Lung (tissue), 12 donors: ENCODE data around the gene ASPSCR1. TPM values are rescaled to one million over a fixed set of nuclear protein-coding genes. Genes with fewer than 3 reads are reported as not detected.

Source experiments
- ATAC-seq: fragments of 200-7000 bp; cut with Tn5 transposase; one replicate; pipeline ENCODE4 v1.9.1; 2020; ENCODE audit warnings: moderate number of reproducible peaks; ENCODE audit not compliant: insufficient read depth, low FRiP score
- DNase-seq, 3 donors: peaks; one replicate each; pipeline ENCODE4 v3.0.0-alpha.2; 2013 to 2017
- H3K27ac ChIP-seq, 2 donors: one replicate each; pipeline ENCODE4 v1.5.1; 2013; ENCODE audit warnings: mild to moderate bottlenecking in 2 of 2, moderate library complexity in 2 of 2, control low read depth in 1 of 2, inconsistent platforms in 1 of 2, low read depth in 1 of 2, low read length in 1 of 2
- H3K27me3 ChIP-seq, 3 donors: one replicate each; pipeline ENCODE4 v1.5.1; 2013; ENCODE audit warnings: low read length in 2 of 3; ENCODE audit not compliant: control insufficient read depth in 3 of 3, insufficient read depth in 3 of 3
- H3K36me3 ChIP-seq, 4 donors: one replicate each; pipeline ENCODE4 v1.5.1; 2013; ENCODE audit warnings: low read length in 4 of 4, mild to moderate bottlenecking in 1 of 4, moderate library complexity in 1 of 4; ENCODE audit not compliant: control insufficient read depth in 4 of 4, insufficient read depth in 4 of 4
- H3K4me1 ChIP-seq, 5 donors: one replicate each; pipeline ENCODE4 v1.5.1; 2013; ENCODE audit warnings: low read length in 5 of 5, mild to moderate bottlenecking in 2 of 5, moderate library complexity in 1 of 5; ENCODE audit not compliant: control insufficient read depth in 5 of 5, insufficient read depth in 5 of 5
- H3K4me3 ChIP-seq: one replicate; pipeline ENCODE4 v1.5.1; 2013; ENCODE audit warnings: mild to moderate bottlenecking, control low read depth, moderate library complexity
- H3K9ac ChIP-seq, 2 donors: one replicate each; pipeline ENCODE4 v1.5.1; 2013; ENCODE audit warnings: low read length in 2 of 2, control low read depth in 1 of 2; ENCODE audit not compliant: insufficient read depth in 1 of 2
- H3K9me3 ChIP-seq, 4 donors: one replicate each; pipeline ENCODE4 v1.5.1; 2013; ENCODE audit warnings: low read length in 3 of 4, mild to moderate bottlenecking in 1 of 4, moderate library complexity in 1 of 4; ENCODE audit not compliant: control insufficient read depth in 4 of 4, insufficient read depth in 3 of 4
- CTCF ChIP-seq: IDR thresholded peaks from 2 replicates; pipeline ENCODE4 v1.5.1; 2012; ENCODE audit warnings: mild to moderate bottlenecking; ENCODE audit errors: control extremely low read depth, extremely low read depth
- WGBS, 2 donors: extraction: QIAGEN DNeasy Blood & Tissue Kit; methylation state at CpG; one replicate each; pipeline ENCODE4 v1.1.7; 2013; 5-methylcytosine and 5-hydroxymethylcytosine counted together
- polyA plus RNA-seq, 2 donors: library from polyadenylated mRNA; stranded (reverse); fragments of 200-250 nt; gene quantifications; one replicate each; pipeline ENCODE4 v1.2.1, GENCODE V29; 2013
- total RNA-seq, 2 donors: library from RNA; depleted of rRNA in 1 of 2; stranded (reverse); fragments of >200 nt in 1 of 2; gene quantifications; one replicate each; pipeline ENCODE4 v1.2.1, GENCODE V29; 2014 to 2021
- donor health status: control.
- donor health status: control.
- donor health status: Bipolar disorder and iron deficiency.
- donor health status: healthy.
- donor health status: DM: yes; HTN: yes; CAD: no.

ASPSCR1 gene
- total and polyA plus RNA-seq, 4 donors: 22.9 to 68.6 (median 42.4) TPM

GRCh38 chr17:82064433-82065192 lies 87.2 kb downstream of the ASPSCR1 start:
- WGBS, 2 donors: 27 to 43% methylated on average over 36 of the region's 36 CpGs
- peaks cover 0 to 19% (median 10%) of the 10 kb centered on the region in 5 donors for H3K4me1 ChIP-seq
- H3K27ac ChIP-seq: peak overlapping the region in 1 of 2 donors; percentile 28
- DNase-seq (no peak), ATAC-seq (no peak)
- peak overlapping the region; percentile 81 for H3K4me3 ChIP-seq
- no peaks in the 10 kb centered on the region for H3K27me3 ChIP-seq
- no peaks in the 10 kb centered on the region for H3K9me3 ChIP-seq
- TF ChIP-seq CTCF: no peak
- H3K36me3 ChIP-seq: peaks cover 0 to 43% (median 6%) of the 10 kb centered on the region in 4 donors
- H3K9ac ChIP-seq: no peak overlapping the region

GRCh38 chr17:82065193-82065637 lies 87.8 kb downstream of the ASPSCR1 start:
- H3K9ac ChIP-seq: no peak overlapping the region
- peaks cover 0 to 19% (median 10%) of the 10 kb centered on the region in 5 donors for H3K4me1 ChIP-seq
- TF ChIP-seq CTCF: no peak
- H3K27me3 ChIP-seq: no peaks in the 10 kb centered on the region
- WGBS, 2 donors: 1 to 3% methylated on average over 41 to 47 of the region's 47 CpGs
- DNase-seq: no peak
- peak overlapping the region; percentile 81 for H3K4me3 ChIP-seq
- peak overlapping the region; percentile 14 to 73 for H3K27ac ChIP-seq
- ATAC-seq: no peak
- H3K36me3 ChIP-seq: peaks cover 0 to 37% (median 6%) of the 10 kb centered on the region in 4 donors
- H3K9me3 ChIP-seq: no peaks in the 10 kb centered on the region

GRCh38 chr17:82065638-82066303 lies 88.3 kb downstream of the ASPSCR1 start, which contains the start of gene DUS1L:
Gene DUS1L (minus strand): TSS chr17:82065804. CDS start chr17:82065059, 745 bp downstream.
- Histone ChIP-seq H3K9me3 (no peaks in the 10 kb centered on the region), H3K36me3 (peaks cover 0 to 32% (median 3%) of the 10 kb centered on the region in 4 donors), H3K27me3 (no peaks in the 10 kb centered on the region), H3K27ac (peak within 1 kb of the TSS; percentile 73 to 96), H3K4me3 (peak within 1 kb of the TSS; percentile 81), H3K4me1 (peaks cover 0 to 19% (median 10%) of the 10 kb centered on the region in 5 donors), H3K9ac (peak within 1 kb of the TSS in 1 of 2 donors; percentile 77)
- DNase-seq: peak; percentile 50 to 66 (median 61)
- WGBS, 2 donors: 10 to 12% methylated on average over 85 to 88 of the region's 88 CpGs
- TF ChIP-seq CTCF: no peak
- ATAC-seq: peak; percentile 85

Other genes with a start within 250 kb of the ASPSCR1 start
- gene GCGR, start 173.5 kb upstream of the ASPSCR1 start, total RNA-seq: under 1 TPM in 1 of 2 donors, not detected in 1; 0.11 TPM
- gene GCGR, start 173.5 kb upstream of the ASPSCR1 start, polyA plus RNA-seq: under 1 TPM; 0.09 to 0.12 TPM
- gene MCRIP1, start 144.3 kb upstream of the ASPSCR1 start, total RNA-seq: 10 to 100 TPM; 47.6 to 96.2 TPM
- gene MCRIP1, start 144.3 kb upstream of the ASPSCR1 start, polyA plus RNA-seq: 100 to 1,000 TPM; 117 to 188 TPM
- not detected for gene PPP1R27, start 142.6 kb upstream of the ASPSCR1 start, total RNA-seq
- gene PPP1R27, start 142.6 kb upstream of the ASPSCR1 start, polyA plus RNA-seq: under 1 TPM in 1 of 2 donors, not detected in 1; 0.13 TPM
- gene P4HB, start 117.1 kb upstream of the ASPSCR1 start, total RNA-seq: 100 to 1,000 TPM; 356 to 990 TPM
- 100 to 1,000 TPM; 695 to 862 TPM for gene P4HB, start 117.1 kb upstream of the ASPSCR1 start, polyA plus RNA-seq
- 100 to 1,000 TPM; 118 to 558 TPM for gene ARHGDIA, start 106.3 kb upstream of the ASPSCR1 start, total RNA-seq
- 100 to 1,000 TPM; 327 to 464 TPM for gene ARHGDIA, start 106.3 kb upstream of the ASPSCR1 start, polyA plus RNA-seq
- 10 to 100 TPM; 46.5 to 79.5 TPM for gene ALYREF, start 86.0 kb upstream of the ASPSCR1 start, total RNA-seq
- gene ALYREF, start 86.0 kb upstream of the ASPSCR1 start, polyA plus RNA-seq: 10 to 100 TPM; 26.1 to 65.8 TPM
- gene ANAPC11, start 85.9 kb upstream of the ASPSCR1 start, total RNA-seq: 100 to 1,000 TPM in 1 of 2 donors, 10 to 100 TPM in 1; 36.0 to 132 TPM
- 100 to 1,000 TPM; 236 to 293 TPM for gene ANAPC11, start 85.9 kb upstream of the ASPSCR1 start, polyA plus RNA-seq
- under 1 TPM; 0.48 to 0.55 TPM for gene NPB, start 75.4 kb upstream of the ASPSCR1 start, total RNA-seq
- gene NPB, start 75.4 kb upstream of the ASPSCR1 start, polyA plus RNA-seq: under 1 TPM; 0.41 to 0.44 TPM
- 10 to 100 TPM; 23.0 to 81.3 TPM for gene PCYT2, start 66.2 kb upstream of the ASPSCR1 start, total RNA-seq
- gene PCYT2, start 66.2 kb upstream of the ASPSCR1 start, polyA plus RNA-seq: 10 to 100 TPM; 53.8 to 91.6 TPM
- gene SIRT7, start 59.5 kb upstream of the ASPSCR1 start, total RNA-seq: 10 to 100 TPM; 14.7 to 43.4 TPM
- gene SIRT7, start 59.5 kb upstream of the ASPSCR1 start, polyA plus RNA-seq: 10 to 100 TPM; 30.5 to 35.3 TPM
- gene MAFG, start 49.9 kb upstream of the ASPSCR1 start, total RNA-seq: 10 to 100 TPM; 11.9 to 33.3 TPM
- gene MAFG, start 49.9 kb upstream of the ASPSCR1 start, polyA plus RNA-seq: 10 to 100 TPM; 17.2 to 29.3 TPM
- 10 to 100 TPM; 17.5 to 73.0 TPM for gene PYCR1, start 40.3 kb upstream of the ASPSCR1 start, total RNA-seq
- 10 to 100 TPM; 21.4 to 66.0 TPM for gene PYCR1, start 40.3 kb upstream of the ASPSCR1 start, polyA plus RNA-seq
- gene MYADML2, start 30.4 kb upstream of the ASPSCR1 start, total RNA-seq: not detected
- gene MYADML2, start 30.4 kb upstream of the ASPSCR1 start, polyA plus RNA-seq: not detected
- gene NOTUM, start 16.4 kb upstream of the ASPSCR1 start, total RNA-seq: 1 to 10 TPM; 2.3 to 7.6 TPM
- 1 to 10 TPM in 1 of 2 donors, under 1 TPM in 1; 0.71 to 2.0 TPM for gene NOTUM, start 16.4 kb upstream of the ASPSCR1 start, polyA plus RNA-seq
- 10 to 100 TPM; 21.5 to 86.9 TPM for gene CENPX, start 45.2 kb downstream of the ASPSCR1 start, total RNA-seq
- gene CENPX, start 45.2 kb downstream of the ASPSCR1 start, polyA plus RNA-seq: 100 to 1,000 TPM; 116 to 121 TPM
- gene LRRC45, start 45.7 kb downstream of the ASPSCR1 start, total RNA-seq: 10 to 100 TPM; 13.3 to 26.6 TPM
- gene LRRC45, start 45.7 kb downstream of the ASPSCR1 start, polyA plus RNA-seq: 10 to 100 TPM; 12.1 to 19.7 TPM
- gene RAC3, start 54.0 kb downstream of the ASPSCR1 start, total RNA-seq: 1 to 10 TPM; 8.2 to 8.3 TPM
- 1 to 10 TPM; 6.0 to 8.0 TPM for gene RAC3, start 54.0 kb downstream of the ASPSCR1 start, polyA plus RNA-seq
- gene DCXR, start 60.1 kb downstream of the ASPSCR1 start, total RNA-seq: 100 to 1,000 TPM in 1 of 2 donors, 10 to 100 TPM in 1; 41.6 to 218 TPM
- 100 to 1,000 TPM; 193 to 246 TPM for gene DCXR, start 60.1 kb downstream of the ASPSCR1 start, polyA plus RNA-seq
- 10 to 100 TPM; 34.7 to 37.5 TPM for gene RFNG, start 74.2 kb downstream of the ASPSCR1 start, total RNA-seq
- gene RFNG, start 74.2 kb downstream of the ASPSCR1 start, polyA plus RNA-seq: 10 to 100 TPM; 29.1 to 38.2 TPM
- 100 to 1,000 TPM in 1 of 2 donors, 10 to 100 TPM in 1; 71.0 to 102 TPM for gene GPS1, start 74.3 kb downstream of the ASPSCR1 start, total RNA-seq
- gene GPS1, start 74.3 kb downstream of the ASPSCR1 start, polyA plus RNA-seq: 10 to 100 TPM; 79.0 to 99.8 TPM
- 100 to 1,000 TPM in 1 of 2 donors, 10 to 100 TPM in 1; 40.0 to 117 TPM for gene DUS1L, start 88.2 kb downstream of the ASPSCR1 start, total RNA-seq
- gene DUS1L, start 88.2 kb downstream of the ASPSCR1 start, polyA plus RNA-seq: 100 to 1,000 TPM in 1 of 2 donors, 10 to 100 TPM in 1; 82.8 to 179 TPM
- 100 to 1,000 TPM in 1 of 2 donors, 10 to 100 TPM in 1; 46.2 to 604 TPM for gene FASN, start 120.6 kb downstream of the ASPSCR1 start, total RNA-seq
- gene FASN, start 120.6 kb downstream of the ASPSCR1 start, polyA plus RNA-seq: 100 to 1,000 TPM; 166 to 258 TPM
- gene CCDC57, start 235.2 kb downstream of the ASPSCR1 start, total RNA-seq: 10 to 100 TPM; 33.2 to 89.4 TPM
- 100 to 1,000 TPM in 1 of 2 donors, 10 to 100 TPM in 1; 60.4 to 128 TPM for gene CCDC57, start 235.2 kb downstream of the ASPSCR1 start, polyA plus RNA-seq